GM18502 (cell line): ENCODE data around the gene TENT4B.
"Not testable (repeated sequence)": the region's sequence is repeated elsewhere in the genome, so short reads cannot be mapped to it uniquely, and the experiment has no call there.

Experiments used
- ATAC-seq: cut with Tn5 transposase; IDR thresholded peaks from one replicate; pipeline ENCODE4 v1.9.1; 2021; ENCODE audit warnings: mild to moderate bottlenecking; ENCODE audit not compliant: unreplicated experiment, poor library complexity

The TENT4B gene

DNA sequence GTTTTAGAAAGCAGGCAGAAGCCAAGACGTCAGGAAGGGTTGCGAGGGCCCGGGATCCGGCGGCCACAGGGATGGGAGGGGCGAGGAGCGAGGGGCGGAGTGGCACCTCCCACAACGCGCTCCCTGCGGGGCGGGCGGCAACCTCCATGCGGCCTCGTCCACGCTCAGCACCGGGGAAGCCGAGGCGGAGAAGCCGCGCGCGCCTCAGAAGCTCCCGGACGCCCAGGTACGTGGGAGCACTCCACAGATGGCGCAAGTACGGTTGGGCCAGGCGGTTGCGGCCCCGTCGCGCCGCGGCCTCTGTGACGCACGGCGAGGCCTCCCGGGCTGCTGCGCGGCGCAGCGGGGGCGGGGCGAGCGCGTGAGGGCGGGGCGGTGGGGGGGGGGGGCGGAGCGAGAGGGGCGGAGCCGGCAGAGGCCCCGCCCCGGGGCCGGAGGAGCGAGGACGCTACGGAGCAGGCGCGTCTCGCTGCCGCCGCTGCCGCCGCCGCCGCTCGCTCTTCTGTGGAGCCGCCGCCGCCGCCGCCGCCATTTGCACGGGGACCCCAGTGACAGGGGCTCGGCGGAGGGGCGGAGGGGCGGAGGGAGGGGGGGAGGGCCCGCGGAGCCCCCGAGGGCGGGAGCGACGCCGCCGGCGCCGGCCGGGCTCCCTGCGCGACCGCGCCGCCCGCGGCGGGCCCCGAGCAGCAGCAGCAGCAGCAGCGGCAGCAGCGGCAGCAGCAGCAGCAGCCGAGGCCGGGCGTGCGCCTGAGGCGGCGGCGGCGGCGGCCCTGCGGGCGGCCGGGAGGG lies at the start of gene TENT4B:
Gene TENT4B, plus strand, starts transcription at position 500 of the 789 bp plus-strand sequence. CDS start 316 bp downstream, outside the sequence.
- ATAC-seq = peak; percentile 82

DNA sequence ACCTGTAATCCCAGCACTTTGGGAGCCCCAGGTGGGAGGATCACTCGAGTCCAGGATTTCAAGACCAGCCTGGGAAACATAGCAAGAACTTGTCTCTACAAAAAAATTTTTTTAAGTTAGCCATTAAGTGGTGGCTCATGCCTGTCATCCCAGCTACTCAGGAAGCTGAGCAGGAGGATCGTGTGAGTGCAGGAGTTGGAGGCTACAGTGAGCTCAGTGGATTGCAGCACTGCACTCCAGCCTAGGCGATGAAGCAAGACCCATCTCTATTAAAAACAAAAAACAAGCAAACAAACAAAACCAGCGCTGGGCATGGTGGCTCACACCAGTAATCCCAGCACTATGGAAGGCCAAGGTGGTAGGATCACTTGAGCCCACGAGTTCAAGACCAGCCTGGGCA lies 49.3 kb upstream of the TENT4B start:
- ATAC-seq = no peak

DNA sequence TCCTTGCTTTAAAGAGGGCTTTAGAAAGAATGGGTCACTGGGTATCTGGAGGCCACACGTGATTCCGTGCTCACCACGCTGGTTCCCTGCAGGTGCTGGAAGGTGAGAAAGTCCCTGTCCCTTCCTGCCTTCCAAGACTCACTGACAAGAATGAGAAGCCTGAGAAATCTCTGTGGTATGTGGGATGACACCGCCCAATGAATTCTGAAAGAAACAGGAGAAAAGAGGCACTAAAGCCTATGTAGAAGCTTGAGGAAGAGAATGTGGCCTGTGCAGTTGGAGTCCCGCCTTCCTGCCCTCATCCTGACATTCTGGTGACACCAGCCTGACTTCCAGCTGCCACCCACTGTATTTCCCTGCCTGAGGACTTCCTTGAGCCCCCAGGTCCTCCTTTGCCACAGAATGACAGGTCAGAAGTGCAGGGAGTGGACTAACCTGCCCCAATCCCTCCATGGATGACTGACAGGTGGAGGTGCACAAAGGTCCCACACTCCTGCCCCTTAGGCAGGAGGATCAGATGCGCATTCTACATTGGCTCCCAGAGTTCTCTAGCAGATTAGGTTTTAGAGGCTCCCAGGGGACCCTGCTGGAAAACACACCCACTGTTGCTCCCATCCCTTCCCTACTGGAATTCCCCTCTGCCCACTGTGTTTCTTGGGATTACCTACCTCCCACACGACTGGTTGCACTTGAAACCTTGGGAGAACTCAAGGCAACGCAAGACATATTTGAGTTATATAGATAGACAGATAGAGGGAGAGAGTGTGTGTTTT lies 38.6 kb upstream of the TENT4B start:
- ATAC-seq = no peak

DNA sequence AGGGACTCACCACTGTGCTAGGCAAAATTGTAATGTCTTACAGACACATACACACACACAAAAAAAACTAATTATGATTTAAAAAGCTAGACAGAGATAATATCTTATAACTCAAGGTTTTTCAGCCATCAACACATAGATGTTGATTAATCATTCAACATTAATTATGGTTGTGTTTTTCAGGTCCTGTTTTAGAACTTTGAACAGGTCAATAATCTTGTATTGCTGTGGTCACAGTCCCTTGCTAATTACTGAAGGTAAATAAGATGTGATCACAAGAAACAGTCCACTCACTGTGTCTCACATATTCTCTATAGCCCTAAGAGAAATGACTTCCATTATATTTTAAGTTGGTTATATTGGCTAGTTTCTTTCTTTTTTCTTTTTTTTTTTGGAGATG lies 32.4 kb upstream of the TENT4B start:
- ATAC-seq = no peak

DNA sequence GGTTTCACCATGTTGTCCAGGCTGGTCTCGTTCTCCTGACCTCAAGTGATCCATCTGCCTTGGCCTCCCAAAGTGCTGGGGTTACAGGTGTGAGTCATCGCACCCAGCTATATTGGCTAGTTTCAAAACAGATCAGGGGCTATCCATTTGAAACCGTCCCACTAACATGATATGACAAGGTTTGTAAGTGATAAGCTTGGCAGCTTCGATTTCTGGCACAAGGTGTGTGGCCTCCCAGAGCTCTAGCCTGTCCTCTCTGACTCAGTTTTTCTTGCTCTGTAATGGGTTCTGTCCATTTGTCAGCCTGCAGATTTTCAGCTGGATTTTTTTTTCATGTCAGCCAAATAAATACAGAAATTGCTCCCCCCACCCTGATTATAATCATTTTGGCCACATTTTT lies 31.8 kb upstream of the TENT4B start:
- peak; percentile 54 for ATAC-seq

DNA sequence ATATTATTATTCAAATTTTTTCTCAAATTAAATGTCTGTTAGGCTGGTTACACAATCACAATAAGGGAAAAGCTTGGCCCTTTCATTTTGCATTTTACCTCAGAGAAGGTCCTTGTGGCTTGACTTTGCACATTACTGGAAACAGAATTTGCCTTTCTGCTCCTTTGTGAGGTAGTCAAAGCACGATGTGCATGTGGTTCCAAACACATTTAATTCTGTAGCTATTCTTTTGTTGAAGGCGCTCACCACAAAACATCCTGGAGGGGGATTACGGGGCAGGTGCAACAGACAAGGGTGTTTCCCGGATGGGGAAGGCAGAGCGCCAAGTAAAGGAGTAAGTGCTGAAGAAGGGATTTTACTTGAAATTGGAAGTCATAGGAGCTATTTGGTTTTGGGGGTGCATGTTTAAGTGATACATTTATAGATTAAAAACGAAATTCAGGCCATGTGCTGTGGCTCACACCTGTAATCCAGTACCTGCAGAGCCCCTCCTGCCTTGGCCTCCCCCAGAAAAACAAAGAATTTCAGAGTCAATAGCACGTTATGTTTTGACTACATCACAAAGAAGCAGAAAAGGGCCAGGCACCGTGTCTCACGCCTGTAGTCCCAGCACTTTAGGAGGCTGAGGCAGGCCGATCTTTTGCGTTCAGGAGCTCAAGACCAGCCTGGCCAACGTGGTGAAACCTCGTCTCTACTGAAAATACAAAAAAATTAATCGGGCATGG lies 31.2 kb upstream of the TENT4B start:
- ATAC-seq = peak; percentile 70

DNA sequence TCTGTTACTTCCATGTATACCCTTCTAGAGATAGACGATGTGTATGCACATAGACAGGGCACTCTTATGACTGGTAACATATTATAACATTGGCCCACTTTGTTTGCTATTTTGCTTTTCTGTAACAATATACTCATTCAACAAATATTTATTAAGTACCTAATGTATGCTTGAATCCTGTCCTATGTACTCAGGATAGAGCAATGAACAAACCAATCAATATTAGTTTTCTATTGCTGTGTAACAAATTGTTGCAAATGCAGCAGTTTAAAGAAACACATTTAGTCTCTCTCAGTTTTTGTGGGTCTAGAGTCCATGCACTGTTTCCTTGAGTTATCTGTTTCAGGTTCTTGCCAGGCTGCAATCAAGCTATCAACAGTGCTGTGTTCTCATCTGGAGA lies 29.7 kb upstream of the TENT4B start:
- no peak for ATAC-seq

DNA sequence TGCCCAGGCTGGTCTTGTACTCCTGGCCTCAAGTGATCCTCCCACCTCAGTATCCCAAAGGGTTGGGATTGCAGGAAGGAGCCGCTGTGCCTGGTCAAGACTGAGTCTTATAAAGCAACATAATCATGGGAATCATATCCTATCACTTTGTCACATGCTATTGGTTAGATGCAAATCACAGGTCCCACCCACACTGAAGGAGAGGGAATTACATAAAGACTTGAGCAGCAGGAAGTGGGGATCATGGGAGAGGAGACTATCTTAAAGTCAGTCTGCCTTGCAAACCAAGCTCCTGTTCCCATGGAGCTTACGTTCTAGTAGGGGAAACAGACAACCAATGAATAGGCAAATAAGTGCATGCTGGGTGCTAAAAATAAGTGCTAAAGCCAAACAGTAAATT lies 28.3 kb upstream of the TENT4B start:
- no peak for ATAC-seq

DNA sequence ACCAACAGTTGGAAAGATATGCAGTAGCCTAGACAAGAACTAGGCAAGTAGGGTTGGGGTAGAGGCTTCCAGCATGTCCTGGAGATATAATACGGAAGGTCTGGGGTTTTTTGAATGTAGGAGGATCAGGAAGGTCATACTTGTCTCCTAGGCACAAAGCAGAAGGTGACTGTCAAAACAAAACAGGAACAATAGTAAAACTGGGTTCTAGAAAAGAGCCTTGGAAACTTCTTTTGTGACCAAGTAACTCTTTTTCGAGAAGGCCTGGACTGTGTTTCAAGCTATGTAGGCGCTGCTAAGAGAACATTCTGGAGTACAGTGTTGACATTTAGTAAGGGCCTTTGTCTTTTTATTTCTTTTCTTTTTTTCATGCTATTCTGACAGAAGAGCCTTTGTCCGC lies 26.9 kb upstream of the TENT4B start:
- no peak for ATAC-seq

DNA sequence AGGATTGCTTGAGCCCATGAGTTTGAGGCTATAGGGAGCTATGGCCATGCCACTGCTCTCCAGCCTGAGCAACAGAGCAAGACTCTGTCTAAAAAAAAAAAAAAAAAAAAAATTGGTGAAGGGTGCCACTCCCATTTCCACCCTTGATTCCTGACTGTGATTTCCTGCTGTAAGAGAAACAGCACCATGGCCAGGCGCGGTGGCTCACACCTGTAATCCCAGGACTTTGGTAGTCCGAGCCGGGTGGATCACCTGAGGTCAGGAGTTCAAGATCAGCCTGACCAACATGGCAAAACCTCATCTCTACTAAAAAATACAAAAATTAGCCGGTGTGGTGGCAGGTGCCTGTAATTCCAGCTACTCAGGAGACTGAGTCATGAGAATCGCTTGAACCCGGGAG lies 20.5 kb upstream of the TENT4B start:
- not testable (repeated sequence) for ATAC-seq

DNA sequence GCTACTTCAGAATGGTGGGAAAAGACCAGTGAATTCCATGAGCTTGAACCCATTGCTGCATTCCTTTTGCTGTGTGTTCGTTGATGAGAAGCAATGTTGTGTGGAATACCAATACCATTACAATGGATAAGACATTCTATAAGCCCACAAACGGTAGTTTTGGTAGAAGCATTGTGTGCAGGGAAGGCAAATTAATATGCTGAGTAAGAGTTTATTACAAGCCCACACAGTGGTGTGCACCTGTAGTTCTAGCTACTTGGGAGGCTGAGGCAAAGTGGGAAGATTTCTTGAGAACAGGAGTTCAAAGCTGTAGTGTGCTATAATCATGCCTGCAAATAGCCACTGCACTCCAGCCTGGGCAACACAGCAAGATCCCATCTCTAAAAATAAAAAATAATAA lies 19.9 kb upstream of the TENT4B start:
- no peak for ATAC-seq

DNA sequence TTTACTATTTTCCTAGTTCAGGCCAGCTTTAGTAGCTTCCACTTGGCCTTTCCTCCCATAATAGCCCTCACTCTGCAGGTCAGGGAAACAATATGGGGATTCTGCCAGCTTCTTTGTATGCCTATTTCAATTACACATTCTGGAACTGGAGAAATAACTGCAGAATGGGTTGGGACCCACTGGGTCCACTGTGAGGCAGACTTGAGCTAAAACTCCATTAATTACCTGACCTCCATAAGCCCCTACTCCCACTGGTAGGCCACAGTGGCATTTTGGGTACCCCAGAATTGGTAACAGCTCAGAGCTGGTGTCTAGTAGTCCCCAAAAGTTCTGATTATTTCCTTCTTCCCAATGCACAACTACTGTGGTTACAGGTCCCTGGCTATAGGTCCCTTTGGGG lies 16.7 kb upstream of the TENT4B start:
- no peak for ATAC-seq

DNA sequence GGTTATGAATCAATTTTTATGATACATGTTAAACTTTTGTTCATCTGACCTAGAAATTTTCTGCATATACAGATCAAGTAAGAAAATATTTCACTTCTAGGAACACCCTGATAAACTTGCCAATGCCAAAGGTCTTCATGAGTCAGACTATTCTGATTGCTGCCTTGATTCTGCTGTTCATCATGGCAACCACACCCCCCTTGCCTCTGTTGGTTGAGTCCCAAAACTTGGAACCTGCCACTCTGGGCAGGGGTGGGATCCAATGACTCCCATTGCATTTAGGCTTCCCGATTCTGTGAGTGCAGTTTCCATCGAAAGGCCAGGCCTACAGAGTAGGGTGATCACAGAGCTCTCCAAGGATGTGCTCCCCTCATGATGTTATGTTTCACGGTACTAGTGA lies 15.8 kb upstream of the TENT4B start:
- no peak for ATAC-seq

DNA sequence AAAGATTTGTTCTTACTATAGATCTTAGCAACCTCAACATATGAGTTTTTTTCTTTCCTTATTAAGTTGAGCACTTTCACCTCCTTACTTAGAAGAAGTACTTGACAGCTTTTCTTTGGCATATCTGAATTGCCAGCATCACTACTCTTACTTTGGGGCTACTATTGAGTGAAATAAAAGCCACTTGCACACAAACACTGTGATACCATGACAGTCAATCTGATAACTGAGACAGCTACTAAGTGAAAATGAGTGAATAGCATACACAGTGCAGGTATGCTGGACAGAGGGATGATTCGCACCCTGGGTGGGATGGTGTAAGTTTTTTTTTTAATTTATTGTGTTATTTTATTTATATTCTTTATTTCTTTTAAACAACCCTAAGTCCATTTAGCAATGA lies 13.5 kb upstream of the TENT4B start:
- no peak for ATAC-seq

DNA sequence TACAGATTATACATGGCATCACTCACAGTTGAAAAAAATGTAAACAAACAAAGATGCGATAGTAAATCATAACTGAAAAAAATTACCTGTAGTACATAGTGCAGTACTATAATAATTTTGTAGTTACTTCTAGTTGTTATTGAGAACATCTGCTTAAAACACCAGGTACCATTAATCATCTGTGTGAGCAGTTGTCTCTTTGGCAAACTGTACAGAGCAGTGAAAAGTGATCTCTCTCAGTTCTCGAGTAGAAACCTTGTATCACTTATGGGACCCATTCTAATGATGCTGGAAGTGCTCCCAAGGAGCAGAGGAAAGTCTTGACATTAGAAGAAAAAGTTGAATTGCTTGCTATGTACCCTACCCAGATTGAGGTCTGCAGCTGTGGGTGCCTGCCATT lies 8.9 kb upstream of the TENT4B start:
- no peak for ATAC-seq

DNA sequence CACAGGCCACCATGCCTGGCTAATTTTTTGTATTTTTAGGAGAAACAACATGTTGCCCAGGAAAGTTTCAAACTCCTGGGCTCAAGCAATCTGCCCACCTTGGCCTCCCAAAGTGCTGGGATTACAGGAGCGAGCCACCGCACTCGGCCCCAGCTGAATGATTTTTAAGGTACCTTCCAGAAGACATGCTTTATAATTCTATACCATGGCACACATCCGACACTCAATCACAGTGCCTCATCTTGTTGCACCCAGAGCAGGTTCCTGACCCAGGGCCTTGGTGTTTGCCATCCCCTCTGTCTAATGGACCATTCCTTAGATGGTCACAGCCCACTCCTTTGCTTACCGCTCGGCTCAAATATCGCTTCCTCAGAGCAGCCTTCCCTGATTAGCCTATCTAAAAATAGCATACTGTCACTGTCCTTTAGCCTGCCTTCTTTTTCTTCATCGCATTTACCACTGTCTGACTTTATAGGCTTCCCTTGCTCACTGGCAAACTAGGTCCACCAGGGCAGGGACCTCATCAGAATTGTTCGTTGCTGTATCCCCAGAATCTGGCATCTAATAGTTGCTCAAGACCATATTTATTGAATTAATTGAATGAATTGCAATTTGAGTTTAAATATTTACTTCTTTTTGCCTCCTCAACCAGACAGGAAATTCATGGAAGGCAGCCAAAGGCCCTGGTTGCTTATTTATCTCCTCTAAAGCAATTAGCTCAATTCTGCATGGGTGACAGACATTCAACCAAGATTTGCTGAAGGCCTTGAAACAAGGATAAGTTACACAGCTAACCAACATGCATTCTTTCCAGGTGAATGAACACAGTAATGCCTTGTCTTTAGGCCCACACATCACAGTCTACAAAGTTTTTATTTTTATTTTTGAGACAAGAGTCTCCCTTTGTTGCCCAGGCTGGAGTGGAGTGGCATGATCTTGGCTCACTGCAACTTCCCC lies 6.3 kb upstream of the TENT4B start:
- no peak for ATAC-seq

DNA sequence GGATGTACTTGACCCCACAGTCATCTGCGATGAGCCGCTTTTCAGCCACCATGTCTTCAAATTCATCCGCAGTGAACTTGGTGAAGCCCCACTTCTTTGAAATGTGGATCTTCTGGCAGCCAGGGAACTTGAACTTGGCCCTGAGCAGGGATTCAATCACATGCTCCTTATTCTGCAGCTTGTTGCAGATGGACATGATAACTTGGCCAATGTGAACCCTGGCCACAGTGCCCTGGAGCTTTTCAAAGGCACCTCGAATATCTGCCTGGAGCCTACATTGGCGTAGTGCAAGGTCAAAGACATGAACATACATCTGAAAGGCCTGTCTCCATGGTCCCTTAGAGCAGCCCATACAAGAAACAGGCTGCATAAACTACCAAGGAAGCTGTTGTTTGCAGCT lies 1.8 kb upstream of the TENT4B start:
- no peak for ATAC-seq

DNA sequence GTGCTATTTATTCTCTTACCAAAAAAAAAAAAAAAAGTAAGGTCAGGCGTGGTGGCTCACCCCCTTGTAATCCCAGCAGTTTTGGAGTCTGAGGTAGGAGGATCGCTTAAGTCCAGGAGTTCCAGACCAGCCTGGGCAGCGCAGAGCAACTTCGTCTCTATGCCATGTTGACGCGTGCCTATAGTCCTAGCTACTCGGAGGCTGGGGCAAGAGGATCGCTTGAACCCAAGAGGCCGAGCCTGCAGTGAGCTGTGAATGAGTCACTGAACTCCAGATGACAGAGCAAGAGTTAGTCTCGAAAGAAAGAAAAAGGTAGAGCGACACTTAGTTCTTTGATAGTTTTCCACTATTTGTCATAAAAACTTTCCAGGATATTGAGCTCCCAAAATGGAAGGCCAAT lies 1.4 kb upstream of the TENT4B start:
- no peak for ATAC-seq

DNA sequence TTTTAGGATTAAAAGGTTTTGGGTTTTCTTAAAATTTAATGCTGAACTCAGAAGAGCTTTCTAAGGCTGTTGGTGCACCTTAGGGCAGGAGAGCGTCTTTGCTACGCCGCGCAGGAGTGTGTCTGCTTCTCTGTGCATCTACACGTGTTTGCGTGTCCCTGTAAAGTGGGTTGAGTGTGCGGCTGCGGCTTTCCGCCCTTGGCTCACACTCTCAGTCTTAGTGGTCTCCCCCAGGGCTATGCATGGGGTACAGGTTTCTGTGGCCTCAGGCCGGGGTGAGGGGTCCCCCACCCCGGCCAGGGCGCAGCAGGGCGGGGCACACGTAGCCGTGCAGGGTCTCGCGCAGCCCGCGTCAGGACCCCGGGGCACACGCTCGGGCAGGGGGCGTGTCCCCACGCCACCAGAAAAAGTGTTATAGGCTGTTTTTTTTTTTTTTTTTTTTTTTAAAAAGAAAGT lies 727 bp upstream of the TENT4B start:
- ATAC-seq = peak; percentile 66
